Neural crest cell (in vitro differentiated cells): Measurements from ENCODE around the gene THRB. TPM values are rescaled to one million over a fixed set of nuclear protein-coding genes. Genes with fewer than 3 reads are reported as not detected.

ENCODE experiments used
- DNase-seq: peaks from one replicate; pipeline ENCODE4 v3.0.0; 2021; ENCODE audit warnings: low read depth, mixed read lengths, low spot score
- H3K27ac Mint-ChIP-seq: one replicate; pipeline ENCODE4 v1.8.0; 2021; ENCODE audit warnings: mild to moderate bottlenecking, mixed read lengths; ENCODE audit not compliant: unreplicated experiment
- H3K27me3 Mint-ChIP-seq: 2 replicates; pipeline ENCODE4 v1.8.0; 2021; ENCODE audit warnings: low read depth, mild to moderate bottlenecking, mixed read lengths
- H3K36me3 Mint-ChIP-seq: 2 replicates; pipeline ENCODE4 v1.8.0; 2021; ENCODE audit warnings: low read depth, mild to moderate bottlenecking, mixed read lengths
- H3K4me1 Mint-ChIP-seq: 2 replicates; pipeline ENCODE4 v1.8.0; 2021; ENCODE audit warnings: mixed read lengths
- H3K4me3 Mint-ChIP-seq: one replicate; pipeline ENCODE4 v1.8.0; 2021; ENCODE audit warnings: mild to moderate bottlenecking, mixed read lengths
- H3K9me3 Mint-ChIP-seq: 2 replicates; pipeline ENCODE4 v1.8.0; 2021; ENCODE audit warnings: mixed read lengths
- CTCF ChIP-seq: fragments of 200-600 bp; sonication (generic); conservative IDR thresholded peaks from 2 replicates; pipeline ENCODE4 v1.5.0; 2021; ENCODE audit warnings: antibody characterized with exemption, mild to moderate bottlenecking
- total RNA-seq: library from RNA; stranded (reverse); gene quantifications from 2 replicates; pipeline ENCODE4 v1.2.1, GENCODE V29; 2021

Gene THRB
- total RNA-seq, 1 donor from 2014 or later, result 0.65 TPM

- no peak for TF ChIP-seq CTCF
- Mint-ChIP-seq H3K4me1 (no peaks in the 10 kb centered on the region), H3K27me3 (peaks cover 2% of the 10 kb centered on the region), H3K36me3 (no peaks in the 10 kb centered on the region), H3K27ac (no peak overlapping the region), H3K4me3 (no peak overlapping the region), H3K9me3 (no peaks in the 10 kb centered on the region)
- no peak for DNase-seq
These were observed 108.2 kb downstream of the THRB start for GRCh38 chr3:24386458-24386857.

- DNase-seq, result no peak
- Mint-ChIP-seq H3K4me1 (no peaks in the 10 kb centered on the region), H3K27ac (no peak overlapping the region), H3K9me3 (no peaks in the 10 kb centered on the region), H3K27me3 (peaks cover 2% of the 10 kb centered on the region), H3K4me3 (no peak overlapping the region), H3K36me3 (no peaks in the 10 kb centered on the region)
- no peak for TF ChIP-seq CTCF
These were observed 109.5 kb downstream of the THRB start for GRCh38 chr3:24385012-24385615.

GRCh38 chr3:24382647-24383046 is 112.0 kb downstream of the THRB start:
- no peak for DNase-seq
- Mint-ChIP-seq H3K36me3 (no peaks in the 10 kb centered on the region), H3K4me1 (no peaks in the 10 kb centered on the region), H3K27ac (no peak overlapping the region), H3K4me3 (no peak overlapping the region), H3K27me3 (peaks cover 2% of the 10 kb centered on the region), H3K9me3 (no peaks in the 10 kb centered on the region)
- TF ChIP-seq CTCF, result no peak

- Mint-ChIP-seq H3K4me3 (no peak overlapping the region), H3K27ac (no peak overlapping the region), H3K4me1 (no peaks in the 10 kb centered on the region), H3K27me3 (peaks cover 2% of the 10 kb centered on the region), H3K36me3 (no peaks in the 10 kb centered on the region), H3K9me3 (no peaks in the 10 kb centered on the region)
- no peak for DNase-seq
- no peak for TF ChIP-seq CTCF
These were observed 114.7 kb downstream of the THRB start for GRCh38 chr3:24379936-24380335.

GRCh38 chr3:24378313-24378712 is 116.3 kb downstream of the THRB start:
- no peak overlapping the region for H3K27ac Mint-ChIP-seq
- H3K9me3 Mint-ChIP-seq, result no peaks in the 10 kb centered on the region
- TF ChIP-seq CTCF, result no peak
- H3K36me3 Mint-ChIP-seq, result no peaks in the 10 kb centered on the region
- no peak overlapping the region for H3K4me3 Mint-ChIP-seq
- no peak for DNase-seq
- no peaks in the 10 kb centered on the region for H3K4me1 Mint-ChIP-seq
- H3K27me3 Mint-ChIP-seq, result peaks cover 2% of the 10 kb centered on the region
